CD4-positive, alpha-beta T cell (primary cell): ENCODE measurements around the gene CYBRD1. TPM values are rescaled to one million over a fixed set of nuclear protein-coding genes. Genes with fewer than 3 reads are reported as not detected.

Source experiments
- ATAC-seq: fragments of 200-7000 bp; cut with Tn5 transposase; one replicate; pipeline ENCODE4 v1.10.0; 2022; ENCODE audit warnings: mild to moderate bottlenecking; ENCODE audit not compliant: poor library complexity
- CTCF ChIA-PET: fragments of 350-600 bp; sonication (Branson Sonifier 250); formaldehyde crosslinking; loops from one replicate; lab custom pipeline; 2021; ENCODE audit warnings: antibody characterized with exemption, inconsistent platforms; lab: Charles Lee
- POLR2A ChIA-PET: fragments of 350-600 bp; sonication (Branson Sonifier 250); formaldehyde crosslinking; loops from one replicate; lab custom pipeline; 2021; ENCODE audit warnings: antibody characterized with exemption, inconsistent platforms; lab: Charles Lee
- DNase-seq, 14 experiments: peaks; one replicate each; pipeline ENCODE4 v3.0.0-alpha.2; 2013 to 2020; ENCODE audit warnings: mixed read lengths in 2 of 14
- H3K27ac ChIP-seq, 2 donors: one replicate each; pipeline versions ENCODE4 v1.5.1 to v1.7.0; 2013; ENCODE audit warnings: low read length in 2 of 2, low read depth in 1 of 2, mild to moderate bottlenecking in 1 of 2
- H3K27me3 ChIP-seq, 2 experiments: 1 replicate in 1 of 2; 2 replicates in 1 of 2; pipeline versions ENCODE4 v1.6.1 to v1.7.0; 2013; ENCODE audit warnings: low read length in 2 of 2, control low read depth in 1 of 2, mild to moderate bottlenecking in 1 of 2, moderate library complexity in 1 of 2; ENCODE audit not compliant: insufficient read depth in 2 of 2, control insufficient read depth in 1 of 2
- H3K36me3 ChIP-seq: one replicate; pipeline ENCODE4 v1.6.1; 2013; ENCODE audit warnings: low read length, control low read depth; ENCODE audit not compliant: insufficient read depth
- H3K4me1 ChIP-seq: one replicate; pipeline ENCODE4 v1.6.1; 2013; ENCODE audit warnings: low read length, control low read depth; ENCODE audit not compliant: insufficient read depth
- H3K4me3 ChIP-seq: one replicate; pipeline ENCODE4 v1.5.1; 2013; ENCODE audit warnings: mild to moderate bottlenecking, low read length, moderate library complexity
- H3K9me3 ChIP-seq, 2 experiments: 1 replicate in 1 of 2; 2 replicates in 1 of 2; pipeline versions ENCODE4 v1.6.1 to v1.7.0; 2013; ENCODE audit warnings: low read length in 2 of 2, mild to moderate bottlenecking in 2 of 2, control low read depth in 1 of 2, moderate library complexity in 1 of 2; ENCODE audit not compliant: control insufficient read depth in 1 of 2, insufficient read depth in 1 of 2
- H3K27ac Mint-ChIP-seq: one replicate; pipeline ENCODE4 v1.8.0; 2020; ENCODE audit warnings: mixed read lengths
- H3K27me3 Mint-ChIP-seq: one replicate; pipeline ENCODE4 v1.8.0; 2021; ENCODE audit warnings: mixed read lengths
- H3K36me3 Mint-ChIP-seq: one replicate; pipeline ENCODE4 v1.8.0; 2021; ENCODE audit warnings: low read depth, mixed read lengths
- H3K4me1 Mint-ChIP-seq: one replicate; pipeline ENCODE4 v1.8.0; 2021; ENCODE audit warnings: low read depth, mixed read lengths
- H3K4me3 Mint-ChIP-seq: one replicate; pipeline ENCODE4 v1.8.0; 2020; ENCODE audit warnings: mild to moderate bottlenecking, mixed read lengths
- H3K9me3 Mint-ChIP-seq: one replicate; pipeline ENCODE4 v1.8.0; 2020; ENCODE audit warnings: mixed read lengths
- intact Hi-C, 2 experiments: fragments of 100-400 bp; cut with DNase I in 1 of 2; cut with micrococcal nuclease in 1 of 2; formaldehyde crosslinking; loops; one replicate each; pipeline versions ENCODE4 v1.15.1 to v1.9.0; 2023 to 2025; cut with DNase I, micrococcal nuclease
- total RNA-seq, 174 experiments: library from RNA in 2 of 174; stranded (reverse) in 2 of 174; gene quantifications; one replicate each; pipeline ENCODE4 v1.2.3 and lab custom pipeline; 2021 to 2026
- TF ChIP-seq, protein P1 (sequence below): fragments of 200-600 bp; IDR thresholded peaks from one replicate; pipeline ENCODE4 v1.8.0; 2022; ENCODE audit warnings: antibody characterized with exemption, mild to moderate bottlenecking

CYBRD1 gene
- total RNA-seq, 2 experiments from 2014 or later = 0.27 to 0.45 TPM

DNA sequence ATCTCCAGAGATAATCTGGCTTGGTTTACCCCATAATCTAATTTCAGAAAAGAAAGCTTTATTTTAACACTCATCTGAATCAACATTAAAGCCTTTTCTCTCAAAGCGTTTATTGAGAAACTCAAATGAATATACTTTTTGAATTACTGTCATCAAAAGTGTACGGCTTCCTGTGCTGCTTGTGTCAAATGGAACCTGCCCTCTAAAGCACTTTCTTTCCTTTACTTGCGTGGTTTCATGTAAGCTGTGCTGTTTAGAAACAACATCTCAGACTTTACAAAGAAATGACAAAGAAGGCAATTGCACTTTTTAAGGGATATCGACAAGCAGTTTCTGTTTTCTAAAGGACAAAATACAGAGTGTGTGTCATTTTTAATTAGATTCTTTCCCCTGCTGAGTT lies 35.1 kb downstream of the CYBRD1 start:
- H3K27me3 Mint-ChIP-seq = peaks cover 12% of the 10 kb centered on the region
- ChIA-PET POLR2A (no interaction called here), CTCF (no interaction called here)
- peaks cover 4% of the 10 kb centered on the region for H3K4me1 Mint-ChIP-seq
- no peaks in the 10 kb centered on the region for H3K9me3 Mint-ChIP-seq
- no peak overlapping the region for H3K27ac ChIP-seq
- H3K27me3 ChIP-seq = no peaks in the 10 kb centered on the region
- TF ChIP-seq, protein P1, sequence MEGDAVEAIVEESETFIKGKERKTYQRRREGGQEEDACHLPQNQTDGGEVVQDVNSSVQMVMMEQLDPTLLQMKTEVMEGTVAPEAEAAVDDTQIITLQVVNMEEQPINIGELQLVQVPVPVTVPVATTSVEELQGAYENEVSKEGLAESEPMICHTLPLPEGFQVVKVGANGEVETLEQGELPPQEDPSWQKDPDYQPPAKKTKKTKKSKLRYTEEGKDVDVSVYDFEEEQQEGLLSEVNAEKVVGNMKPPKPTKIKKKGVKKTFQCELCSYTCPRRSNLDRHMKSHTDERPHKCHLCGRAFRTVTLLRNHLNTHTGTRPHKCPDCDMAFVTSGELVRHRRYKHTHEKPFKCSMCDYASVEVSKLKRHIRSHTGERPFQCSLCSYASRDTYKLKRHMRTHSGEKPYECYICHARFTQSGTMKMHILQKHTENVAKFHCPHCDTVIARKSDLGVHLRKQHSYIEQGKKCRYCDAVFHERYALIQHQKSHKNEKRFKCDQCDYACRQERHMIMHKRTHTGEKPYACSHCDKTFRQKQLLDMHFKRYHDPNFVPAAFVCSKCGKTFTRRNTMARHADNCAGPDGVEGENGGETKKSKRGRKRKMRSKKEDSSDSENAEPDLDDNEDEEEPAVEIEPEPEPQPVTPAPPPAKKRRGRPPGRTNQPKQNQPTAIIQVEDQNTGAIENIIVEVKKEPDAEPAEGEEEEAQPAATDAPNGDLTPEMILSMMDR = no peak
- H3K4me3 Mint-ChIP-seq = no peak overlapping the region
- intact Hi-C loops = no loop called here
- H3K4me1 ChIP-seq = no peaks in the 10 kb centered on the region
- no peaks in the 10 kb centered on the region for H3K36me3 ChIP-seq
- DNase-seq = no peak
- H3K9me3 ChIP-seq = no peaks in the 10 kb centered on the region
- H3K36me3 Mint-ChIP-seq = no peaks in the 10 kb centered on the region
- H3K27ac Mint-ChIP-seq = no peak overlapping the region
- no peak for ATAC-seq
- H3K4me3 ChIP-seq = no peak overlapping the region

DNA sequence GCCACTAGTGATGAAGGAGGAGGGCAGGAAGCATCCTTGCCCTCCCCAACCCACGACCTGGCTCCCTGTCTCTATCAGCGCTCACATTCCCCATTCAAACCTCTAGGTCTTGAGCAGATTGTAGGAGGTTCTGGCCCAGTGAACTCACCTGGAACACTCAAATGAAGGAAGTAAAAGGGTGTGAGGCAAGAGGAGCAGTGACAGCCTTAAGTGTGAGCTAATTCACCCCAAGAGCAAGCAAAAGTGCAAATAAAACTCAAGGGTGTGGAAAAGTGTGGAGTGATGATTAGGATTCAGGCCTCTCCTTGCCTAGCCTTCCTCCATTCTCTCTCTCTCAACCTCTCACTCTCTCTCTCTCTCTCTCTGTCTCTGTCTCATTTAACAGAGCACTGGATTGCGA lies 41.0 kb downstream of the CYBRD1 start:
- POLR2A ChIA-PET = no interaction called here

DNA sequence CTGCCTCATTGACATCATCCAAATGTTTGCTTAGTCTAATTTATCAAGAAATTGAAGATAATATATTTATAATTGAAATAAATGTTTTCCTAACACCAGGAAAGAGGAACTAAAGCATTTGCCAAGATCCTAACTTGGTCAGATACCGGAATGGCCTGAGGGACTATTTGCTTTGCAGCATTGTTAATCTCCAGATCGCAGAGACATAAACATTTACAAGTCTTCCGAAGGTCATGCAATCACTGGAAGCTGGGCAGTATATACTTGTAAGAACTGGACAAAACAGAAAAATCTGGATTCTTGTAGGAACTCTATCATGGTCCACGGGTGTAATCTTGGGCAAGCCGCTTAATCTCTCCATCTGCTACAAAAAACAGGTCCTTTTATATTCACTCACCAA lies 42.2 kb downstream of the CYBRD1 start:
- Mint-ChIP-seq H3K36me3 (no peaks in the 10 kb centered on the region), H3K27me3 (peaks cover 4% of the 10 kb centered on the region), H3K4me3 (no peak overlapping the region), H3K4me1 (no peaks in the 10 kb centered on the region), H3K9me3 (no peaks in the 10 kb centered on the region), H3K27ac (no peak overlapping the region)
- ChIA-PET POLR2A (no interaction called here), CTCF (no interaction called here)
- H3K4me3 ChIP-seq = no peak overlapping the region
- no peaks in the 10 kb centered on the region for H3K9me3 ChIP-seq
- no peak overlapping the region for H3K27ac ChIP-seq
- DNase-seq = no peak
- no peaks in the 10 kb centered on the region for H3K36me3 ChIP-seq
- intact Hi-C loops = no loop called here
- TF ChIP-seq, protein P1 = no peak
- ATAC-seq = no peak
- no peaks in the 10 kb centered on the region for H3K4me1 ChIP-seq
- H3K27me3 ChIP-seq = no peaks in the 10 kb centered on the region

More for the DNA sequence above, 41.0 kb downstream of the CYBRD1 start:
- H3K4me3 ChIP-seq = no peak overlapping the region
- CTCF ChIA-PET = no interaction called here
- no peaks in the 10 kb centered on the region for H3K4me1 Mint-ChIP-seq
- no peaks in the 10 kb centered on the region for H3K4me1 ChIP-seq
- no peaks in the 10 kb centered on the region for H3K27me3 ChIP-seq
- DNase-seq (no peak), ATAC-seq (no peak)
- no peaks in the 10 kb centered on the region for H3K36me3 Mint-ChIP-seq
- H3K27ac Mint-ChIP-seq = no peak overlapping the region
- no peaks in the 10 kb centered on the region for H3K36me3 ChIP-seq
- H3K27me3 Mint-ChIP-seq = peaks cover 12% of the 10 kb centered on the region
- H3K9me3 Mint-ChIP-seq = no peaks in the 10 kb centered on the region
- no peak overlapping the region for H3K4me3 Mint-ChIP-seq
- TF ChIP-seq, protein P1 = no peak
- H3K9me3 ChIP-seq = no peaks in the 10 kb centered on the region
- no peak overlapping the region for H3K27ac ChIP-seq
- intact Hi-C loops = no loop called here
